NCI-H2227 treated with DMSO at 0.1 percent for 48 hours (cell line): ENCODE measurements around the gene CEMIP.
"Not testable (repeated sequence)": the region's sequence is repeated elsewhere in the genome, so short reads cannot be mapped to it uniquely, and the experiment has no call there.

ENCODE experiments used
- DNase-seq: peaks from one replicate; lab custom pipeline; 2025; lab: John Stamatoyannopoulos, UW

Gene CEMIP

GRCh38 chr15:80761754-80762153 is 17.4 kb upstream of the CEMIP start:
- no peak for DNase-seq

- DNase-seq = not testable (repeated sequence)
These were observed 15.9 kb upstream of the CEMIP start for GRCh38 chr15:80763235-80763634.

GRCh38 chr15:80764535-80764934 is 14.6 kb upstream of the CEMIP start:
- no peak for DNase-seq

GRCh38 chr15:80766275-80766674 is 12.9 kb upstream of the CEMIP start:
- DNase-seq = no peak

GRCh38 chr15:80768158-80768557 is 11.0 kb upstream of the CEMIP start:
- DNase-seq = no peak

- no peak for DNase-seq
These were observed 9.9 kb upstream of the CEMIP start for GRCh38 chr15:80769153-80769828.

- DNase-seq = no peak
These were observed 9.1 kb upstream of the CEMIP start for GRCh38 chr15:80769829-80770705.

- peak; percentile 29 for DNase-seq
These were observed 6.0 kb upstream of the CEMIP start for GRCh38 chr15:80773122-80773551.

- no peak for DNase-seq
These were observed 5.3 kb upstream of the CEMIP start for GRCh38 chr15:80773792-80774352.

GRCh38 chr15:80774486-80774885 is 4.7 kb upstream of the CEMIP start:
- no peak for DNase-seq

GRCh38 chr15:80775338-80775737 is 3.8 kb upstream of the CEMIP start:
- no peak for DNase-seq

GRCh38 chr15:80776420-80777045 is 2.6 kb upstream of the CEMIP start:
- no peak for DNase-seq

- no peak for DNase-seq
These were observed 2.0 kb upstream of the CEMIP start for GRCh38 chr15:80777137-80777536.

- DNase-seq = no peak
These were observed 1.1 kb upstream of the CEMIP start for GRCh38 chr15:80777826-80778620.

GRCh38 chr15:80778621-80778963 is 578 bp upstream of the CEMIP start:
- no peak for DNase-seq

- DNase-seq = no peak
These were observed 667 bp downstream of the CEMIP start for GRCh38 chr15:80779658-80780415.

- no peak for DNase-seq
These were observed 1.4 kb downstream of the CEMIP start for GRCh38 chr15:80780416-80781221.

GRCh38 chr15:80783260-80783659 is 4.1 kb downstream of the CEMIP start:
- DNase-seq = no peak

GRCh38 chr15:80785335-80785734 is 6.2 kb downstream of the CEMIP start:
- DNase-seq = no peak

GRCh38 chr15:80785811-80786354 is 6.7 kb downstream of the CEMIP start:
- no peak for DNase-seq
